AG10803 (cell line): ENCODE data around the gene AHSG.

ENCODE experiments used
- DNase-seq: peaks from one replicate; pipeline ENCODE4 v3.0.0; 2010; ENCODE audit warnings: low read depth
- H3K4me3 ChIP-seq: 2 replicates; pipeline ENCODE4 v1.5.1; 2011; ENCODE audit warnings: mild to moderate bottlenecking, low read length, control low read depth
- CTCF ChIP-seq: conservative IDR thresholded peaks from 2 replicates; pipeline ENCODE4 v1.5.1; 2011; ENCODE audit warnings: mild to moderate bottlenecking, low read length, control low read depth, inconsistent platforms

Gene AHSG

GRCh38 chr3:186594591-186595113 lies 18.2 kb upstream of the AHSG start:
- no peak overlapping the region for H3K4me3 ChIP-seq
- DNase-seq: no peak
- TF ChIP-seq CTCF: no peak

- peak; percentile 7 for DNase-seq
- no peak overlapping the region for H3K4me3 ChIP-seq
- TF ChIP-seq CTCF: no peak
Measured at GRCh38 chr3:186596568-186597287, 16.1 kb upstream of the AHSG start.

- no peak for TF ChIP-seq CTCF
- DNase-seq: peak; percentile 55
- no peak overlapping the region for H3K4me3 ChIP-seq
Measured at GRCh38 chr3:186598108-186598784, 14.6 kb upstream of the AHSG start.

GRCh38 chr3:186598794-186599141 lies 14.1 kb upstream of the AHSG start:
- no peak for TF ChIP-seq CTCF
- no peak overlapping the region for H3K4me3 ChIP-seq
- no peak for DNase-seq

GRCh38 chr3:186599142-186599784 lies 13.6 kb upstream of the AHSG start:
- no peak for DNase-seq
- no peak for TF ChIP-seq CTCF
- H3K4me3 ChIP-seq: no peak overlapping the region

GRCh38 chr3:186599785-186600166 lies 13.1 kb upstream of the AHSG start:
- DNase-seq: no peak
- no peak for TF ChIP-seq CTCF
- no peak overlapping the region for H3K4me3 ChIP-seq
